GM19240 (cell line): ENCODE data around the gene RDH16.

Source experiments
- DNase-seq: peaks from one replicate; pipeline ENCODE4 v3.0.0; 2011; ENCODE audit warnings: low spot score; ENCODE audit not compliant: insufficient read length

RDH16 gene

GRCh38 chr12:56957229-56958052, at the start of gene RDH16:
Gene RDH16, minus strand, starts transcription at chr12:56957608. Its CDS starts 146 bp downstream, at chr12:56957462.
- DNase-seq = no peak

- no peak for DNase-seq
These were observed 49.5 kb upstream of the RDH16 start for GRCh38 chr12:57006809-57007475.

GRCh38 chr12:57005980-57006808, 48.8 kb upstream of the RDH16 start, which contains the start of gene ZBTB39:
Gene ZBTB39, minus strand, starts transcription at chr12:57006546. Its CDS starts 1,629 bp downstream, at chr12:57004917.
- DNase-seq = peak; percentile 57

- no peak for DNase-seq
These were observed 47.2 kb upstream of the RDH16 start for GRCh38 chr12:57004651-57005050.

- no peak for DNase-seq
These were observed 46.0 kb upstream of the RDH16 start for GRCh38 chr12:57003395-57003794.

- peak; percentile 70 for DNase-seq
These were observed 44.1 kb upstream of the RDH16 start for GRCh38 chr12:57001448-57001906.

- DNase-seq = no peak
These were observed 43.0 kb upstream of the RDH16 start for GRCh38 chr12:57000393-57000792.

- DNase-seq = no peak
These were observed 42.0 kb upstream of the RDH16 start for GRCh38 chr12:56999456-56999855.

- peak; percentile 78 for DNase-seq
These were observed 41.6 kb upstream of the RDH16 start for GRCh38 chr12:56998981-56999380.

GRCh38 chr12:56998316-56998715, 40.9 kb upstream of the RDH16 start:
- no peak for DNase-seq

GRCh38 chr12:56996793-56997545, 39.6 kb upstream of the RDH16 start:
- no peak for DNase-seq

GRCh38 chr12:56995930-56996496, 38.6 kb upstream of the RDH16 start:
- DNase-seq = no peak

- DNase-seq = no peak
These were observed 38.0 kb upstream of the RDH16 start for GRCh38 chr12:56995201-56995929.

GRCh38 chr12:56994231-56994746, 36.9 kb upstream of the RDH16 start:
- DNase-seq = no peak

GRCh38 chr12:56993346-56993745, 35.9 kb upstream of the RDH16 start:
- no peak for DNase-seq

- no peak for DNase-seq
These were observed 34.2 kb upstream of the RDH16 start for GRCh38 chr12:56991319-56992246.

- DNase-seq = no peak
These were observed 33.4 kb upstream of the RDH16 start for GRCh38 chr12:56990648-56991318.
